Stimulated activated CD4-positive, alpha-beta T cell treated with anti-CD3 and anti-CD28 coated beads, TNF-alpha, amount 100 ng/mL, for 4 hours (primary cell): ENCODE results near the gene ATAD2B.
"Not testable (repeated sequence)": the region's sequence is repeated elsewhere in the genome, so short reads cannot be mapped to it uniquely, and the experiment has no call there.

Experiments used
- DNase-seq, 3 experiments: peaks; one replicate each; pipeline ENCODE4 v3.0.0-alpha.2; 2020; ENCODE audit warnings: low read depth in 3 of 3

Gene ATAD2B

GRCh38 chr2:23746141-23746863 is 180.6 kb downstream of the ATAD2B start:
- no peak for DNase-seq

DNA sequence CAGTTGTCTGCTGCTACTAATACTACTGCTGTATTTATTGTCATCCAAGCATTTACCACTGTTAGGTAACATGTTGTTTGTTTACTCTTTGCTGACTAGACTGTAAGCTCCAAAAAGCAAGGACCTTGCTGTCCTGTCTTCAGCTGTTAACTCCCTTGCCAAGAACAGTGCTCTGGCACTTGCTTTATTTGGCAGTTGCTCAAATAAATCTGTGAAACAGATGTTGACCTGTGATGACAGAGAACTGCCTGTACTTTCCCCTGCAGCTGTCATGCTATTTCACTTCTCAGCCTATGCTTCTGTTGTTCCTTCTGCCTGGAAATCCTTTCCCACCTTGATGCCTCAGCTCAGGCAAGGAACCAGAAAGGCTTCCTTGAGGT is 181.2 kb downstream of the ATAD2B start:
- no peak for DNase-seq

DNA sequence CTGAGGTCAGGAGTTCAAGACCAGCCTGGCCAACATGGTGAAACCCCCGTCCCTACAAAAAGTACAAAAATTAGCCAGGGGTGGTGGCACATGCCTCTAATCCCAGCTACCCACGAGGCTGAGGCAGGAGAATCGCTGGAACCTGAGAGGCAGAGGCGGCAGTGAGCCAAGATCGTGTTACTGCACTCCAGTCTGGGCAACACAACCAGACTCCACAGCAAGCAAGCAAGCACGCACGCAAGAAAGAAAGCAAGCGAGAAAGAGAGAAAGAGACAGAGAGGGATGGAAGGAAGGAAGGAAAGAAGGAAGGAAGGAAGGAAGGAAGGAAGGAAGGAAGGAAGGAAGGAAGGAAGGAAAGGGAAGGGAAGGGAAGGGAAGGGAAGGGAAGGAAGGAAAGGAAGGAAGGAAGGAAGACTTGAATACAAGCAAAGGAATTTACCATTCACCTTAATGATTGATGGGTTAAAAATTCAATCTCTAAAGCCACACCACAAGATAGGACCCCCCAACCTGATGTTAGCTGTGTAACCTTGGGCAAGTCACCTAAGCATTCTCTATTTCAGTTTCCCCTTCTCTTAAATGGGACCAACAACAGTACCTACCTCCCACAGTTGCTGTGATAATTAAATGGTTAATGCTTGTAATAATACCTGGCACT is 181.7 kb downstream of the ATAD2B start:
- no peak for DNase-seq

DNA sequence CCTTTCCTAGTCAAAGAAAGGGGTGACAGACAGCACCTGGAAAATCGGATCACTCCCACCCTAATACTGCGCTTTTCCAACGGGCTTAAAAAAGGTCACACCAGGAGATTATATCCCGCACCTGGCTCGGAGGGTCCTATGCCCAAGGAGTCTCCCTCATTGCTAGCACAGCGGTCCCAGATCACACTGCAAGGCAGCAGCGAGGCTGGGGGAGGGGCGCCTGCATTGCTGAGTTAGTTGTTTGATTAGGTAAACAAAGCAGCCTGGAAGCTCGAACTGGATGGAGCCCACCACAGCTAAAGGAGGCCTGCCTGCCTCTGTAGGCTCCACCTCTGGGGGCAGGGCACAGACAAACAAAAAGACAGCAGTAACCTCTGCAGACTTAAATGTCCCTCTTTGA is 190.1 kb downstream of the ATAD2B start:
- DNase-seq, result not testable (repeated sequence)

GRCh38 chr2:23734416-23734815 is 192.5 kb downstream of the ATAD2B start:
- no peak for DNase-seq

- DNase-seq, result not testable (repeated sequence)
These were observed 203.9 kb downstream of the ATAD2B start for GRCh38 chr2:23723029-23723428.

- no peak for DNase-seq
These were observed 204.7 kb downstream of the ATAD2B start for GRCh38 chr2:23722255-23722654.

- DNase-seq, result no peak
These were observed 205.5 kb downstream of the ATAD2B start for GRCh38 chr2:23721454-23721826.

DNA sequence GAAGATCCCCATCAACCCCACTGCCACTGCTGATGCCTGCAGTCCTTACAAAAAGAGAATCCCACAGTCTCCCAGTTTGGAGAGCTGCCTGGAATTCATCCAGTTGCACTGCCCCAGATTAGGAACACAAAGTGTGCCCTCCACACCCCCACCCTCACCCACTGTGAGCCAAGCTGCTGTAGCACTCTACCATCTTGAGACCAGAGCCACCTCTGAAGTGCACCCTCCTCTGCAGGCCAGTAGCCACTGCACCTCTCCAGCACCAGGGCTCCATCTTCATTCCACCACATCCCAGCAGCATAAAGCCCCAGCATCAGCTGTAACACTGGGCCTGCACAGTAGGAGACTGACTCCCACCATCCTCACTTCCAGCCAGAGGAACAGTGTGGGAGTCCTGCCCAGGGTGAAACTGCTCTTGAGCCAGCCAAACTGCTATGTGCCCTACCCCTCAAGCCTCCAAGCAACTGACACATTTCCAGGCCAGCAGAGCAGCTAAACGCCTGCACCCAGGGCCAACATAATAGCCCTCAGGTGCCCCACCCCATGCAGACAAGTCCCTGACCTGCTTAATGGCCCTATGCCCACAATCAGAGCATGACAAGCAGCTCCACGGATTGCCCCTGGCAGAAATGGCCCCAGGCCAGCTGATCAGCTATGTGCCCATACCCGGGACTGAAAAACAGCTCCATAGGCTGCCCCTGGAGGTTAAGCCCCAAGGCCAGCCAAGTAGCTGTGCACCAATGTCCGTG is 206.0 kb downstream of the ATAD2B start:
- DNase-seq, result no peak

GRCh38 chr2:23719716-23720115 is 207.2 kb downstream of the ATAD2B start:
- no peak for DNase-seq

- no peak for DNase-seq
These were observed 207.8 kb downstream of the ATAD2B start for GRCh38 chr2:23718931-23719700.

DNA sequence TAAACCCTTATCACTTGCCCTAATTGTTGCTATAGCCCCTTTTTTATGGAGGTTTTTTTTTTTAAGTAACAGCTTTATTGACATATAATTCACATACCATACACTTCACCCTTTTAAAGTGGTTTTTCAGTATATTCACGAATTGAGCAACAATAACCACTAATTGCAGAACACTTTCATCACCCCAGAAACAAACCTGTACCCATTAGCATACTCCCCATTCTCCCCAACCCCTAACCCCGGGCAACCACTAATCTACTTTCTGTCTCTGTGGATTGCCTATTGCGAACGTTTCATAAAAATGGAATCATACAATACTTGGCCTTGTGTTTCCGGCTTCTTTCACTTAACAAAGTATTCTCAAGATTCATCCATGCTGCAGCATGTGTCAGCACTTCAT is 213.6 kb downstream of the ATAD2B start:
- no peak for DNase-seq

DNA sequence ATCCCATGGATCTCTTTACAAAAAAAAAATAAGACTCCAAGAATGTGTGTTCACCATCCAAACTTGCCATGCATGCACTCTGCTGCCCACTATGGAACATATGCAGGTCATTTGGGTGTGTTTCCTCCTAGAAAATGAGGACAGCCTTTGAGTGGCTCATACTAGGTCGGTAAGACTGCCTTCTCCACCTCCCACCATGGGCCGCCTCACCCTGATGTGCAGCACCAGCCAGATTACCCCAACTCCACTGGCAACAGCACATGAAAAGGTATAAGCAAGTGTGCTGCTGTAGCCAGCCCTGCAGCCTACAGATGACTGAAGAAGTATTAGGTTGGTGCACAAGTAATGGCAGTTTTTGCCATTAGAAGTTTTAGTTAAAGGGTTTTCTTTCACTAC is 214.2 kb downstream of the ATAD2B start:
- no peak for DNase-seq

GRCh38 chr2:23711979-23712755 is 214.8 kb downstream of the ATAD2B start:
- no peak for DNase-seq

DNA sequence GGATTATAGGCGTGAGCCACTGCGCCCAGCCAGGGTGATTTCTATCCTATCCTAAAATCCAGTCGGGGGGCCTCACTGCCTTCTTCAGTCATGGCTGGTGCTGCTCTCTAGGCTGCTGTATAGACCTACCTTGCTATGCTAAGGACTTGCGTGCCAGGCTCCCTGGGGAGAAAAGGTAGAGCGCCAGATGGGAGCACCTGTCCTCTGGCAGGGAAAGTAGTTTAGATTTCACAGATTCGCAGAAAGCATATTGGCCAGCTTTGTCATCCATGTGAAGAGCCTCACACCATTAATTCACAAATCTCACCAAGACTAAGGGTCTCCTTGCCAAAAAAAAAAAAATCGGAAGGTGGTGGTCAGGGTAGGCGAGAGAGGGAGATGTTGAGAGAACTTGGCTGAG is 217.6 kb downstream of the ATAD2B start:
- DNase-seq, result no peak

DNA sequence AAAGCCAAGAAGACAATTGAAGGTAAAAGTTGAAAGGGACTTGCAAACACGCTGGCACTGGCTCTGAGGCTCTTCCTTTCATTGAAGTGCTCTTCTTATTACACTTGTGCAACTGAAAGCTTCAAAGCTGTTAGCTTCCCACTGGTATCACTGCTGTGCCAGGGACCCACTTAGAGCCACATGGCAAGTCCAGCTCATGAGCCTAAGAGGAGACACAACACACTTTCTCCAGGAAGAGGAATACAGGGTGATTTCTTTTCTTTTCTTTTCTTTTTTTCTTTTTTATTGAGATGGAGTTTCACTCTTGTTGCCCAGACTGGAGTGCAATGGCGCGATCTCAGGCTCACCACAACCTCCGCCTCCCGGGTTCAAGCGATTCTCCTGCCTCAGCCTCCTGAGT is 218.2 kb downstream of the ATAD2B start:
- DNase-seq, result no peak

DNA sequence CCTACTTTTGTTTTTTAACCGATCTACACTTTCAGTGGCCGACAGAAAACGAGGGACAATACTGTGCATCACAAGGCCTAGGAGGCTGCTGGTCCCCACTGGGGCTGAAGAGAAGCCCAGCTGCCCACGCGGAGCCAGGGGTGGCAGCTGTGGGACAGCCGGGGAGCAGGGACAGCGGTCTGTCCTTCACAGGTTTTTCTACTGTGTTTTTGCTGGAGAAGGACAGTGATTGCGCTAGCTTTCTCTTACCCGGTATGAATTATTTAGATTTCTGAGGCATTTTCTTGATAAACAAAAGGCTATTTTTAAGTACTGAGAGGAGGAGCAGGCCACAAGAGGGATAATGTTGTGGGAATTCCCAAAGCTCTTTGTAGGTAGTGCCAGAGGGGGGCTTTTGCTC is 219.8 kb downstream of the ATAD2B start:
- DNase-seq, result no peak

DNA sequence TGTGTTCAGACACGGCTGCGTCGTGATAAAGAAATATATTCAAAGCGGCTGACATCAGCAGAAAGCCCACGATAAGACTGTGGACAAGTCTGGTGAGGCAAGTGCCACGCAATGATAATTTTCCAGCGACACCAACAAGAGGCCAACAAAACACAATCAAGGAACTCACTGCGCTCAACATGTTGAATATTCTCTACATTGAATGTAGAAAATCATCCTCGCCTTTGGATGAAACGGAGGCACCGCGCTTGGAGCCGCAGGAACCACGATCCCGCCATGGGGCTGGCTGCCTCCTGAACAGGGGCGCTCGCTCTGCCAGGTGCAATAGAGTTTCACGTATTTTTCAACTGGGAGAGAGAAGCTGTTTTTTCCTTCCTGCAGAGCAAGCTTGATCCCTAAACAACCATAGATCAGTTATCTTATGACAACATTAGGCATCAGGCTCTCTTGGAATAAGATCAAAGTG is 220.3 kb downstream of the ATAD2B start:
- no peak for DNase-seq

DNA sequence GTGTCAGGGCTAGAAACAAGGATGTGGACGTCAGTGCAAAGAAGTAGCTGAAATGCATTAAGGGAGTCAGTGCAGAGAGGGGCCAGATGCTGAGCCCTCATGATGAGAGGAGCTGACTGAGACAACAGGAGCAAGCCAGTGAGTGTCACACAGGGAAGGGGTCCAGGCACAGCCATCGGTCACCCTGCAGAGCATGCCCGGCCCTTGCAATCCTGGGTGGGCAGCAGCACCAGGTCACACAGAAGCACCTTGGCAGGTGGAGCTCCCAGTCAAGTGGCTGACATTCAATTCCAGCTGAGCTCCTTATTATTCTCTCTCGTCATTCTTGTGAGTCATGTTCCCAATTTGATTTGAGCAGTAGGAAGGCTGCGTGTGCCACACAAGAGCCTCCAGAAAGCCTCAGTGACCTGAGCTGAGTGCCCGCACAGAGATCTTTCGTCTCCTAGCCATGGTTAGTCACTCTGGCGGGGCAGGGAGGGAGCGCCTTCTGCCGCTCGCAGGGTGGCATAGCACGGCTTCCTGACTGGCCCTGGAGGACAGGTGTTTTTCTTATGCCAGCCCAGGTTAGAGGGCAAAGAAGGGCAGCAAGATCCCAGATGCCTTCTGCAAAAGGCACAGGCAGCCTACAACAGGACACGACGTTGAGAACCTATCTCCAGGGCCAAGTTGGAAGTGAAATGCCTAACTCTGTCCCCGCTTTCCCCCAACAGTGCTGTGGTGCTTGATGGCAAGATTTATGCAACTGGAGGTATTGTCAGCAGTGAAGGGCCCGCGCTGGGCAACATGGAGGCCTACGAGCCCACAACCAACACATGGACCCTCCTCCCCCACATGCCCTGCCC is 220.9 kb downstream of the ATAD2B start:
- no peak for DNase-seq
